Tibial nerve (tissue), 4 donors: ENCODE measurements around the gene PDK1.

ENCODE experiments used
- EP300 ChIP-seq, 2 donors: sonication (generic); formaldehyde crosslinking; IDR thresholded peaks; one replicate each; pipeline ENCODE4 v1.6.1; 2017; ENCODE audit warnings: antibody characterized with exemption in 2 of 2, mild to moderate bottlenecking in 1 of 2
- POLR2A ChIP-seq, 2 donors: fragments of 450-650 bp; IDR thresholded peaks; one replicate each; pipeline ENCODE4 v1.6.1; 2017; ENCODE audit warnings: antibody characterized with exemption in 2 of 2, mild to moderate bottlenecking in 2 of 2, moderate library complexity in 2 of 2
- TF ChIP-seq, protein P1 (sequence below), 5 experiments: fragments of 200-600 bp in 3 of 5; fragments of 450-650 bp in 2 of 5; sonication (generic) in 3 of 5; IDR thresholded peaks; one replicate each; pipeline ENCODE4 v1.5.1; 2016 to 2019; ENCODE audit warnings: antibody characterized with exemption in 5 of 5, mild to moderate bottlenecking in 3 of 5, moderate library complexity in 2 of 5

- TF ChIP-seq, protein P1, sequence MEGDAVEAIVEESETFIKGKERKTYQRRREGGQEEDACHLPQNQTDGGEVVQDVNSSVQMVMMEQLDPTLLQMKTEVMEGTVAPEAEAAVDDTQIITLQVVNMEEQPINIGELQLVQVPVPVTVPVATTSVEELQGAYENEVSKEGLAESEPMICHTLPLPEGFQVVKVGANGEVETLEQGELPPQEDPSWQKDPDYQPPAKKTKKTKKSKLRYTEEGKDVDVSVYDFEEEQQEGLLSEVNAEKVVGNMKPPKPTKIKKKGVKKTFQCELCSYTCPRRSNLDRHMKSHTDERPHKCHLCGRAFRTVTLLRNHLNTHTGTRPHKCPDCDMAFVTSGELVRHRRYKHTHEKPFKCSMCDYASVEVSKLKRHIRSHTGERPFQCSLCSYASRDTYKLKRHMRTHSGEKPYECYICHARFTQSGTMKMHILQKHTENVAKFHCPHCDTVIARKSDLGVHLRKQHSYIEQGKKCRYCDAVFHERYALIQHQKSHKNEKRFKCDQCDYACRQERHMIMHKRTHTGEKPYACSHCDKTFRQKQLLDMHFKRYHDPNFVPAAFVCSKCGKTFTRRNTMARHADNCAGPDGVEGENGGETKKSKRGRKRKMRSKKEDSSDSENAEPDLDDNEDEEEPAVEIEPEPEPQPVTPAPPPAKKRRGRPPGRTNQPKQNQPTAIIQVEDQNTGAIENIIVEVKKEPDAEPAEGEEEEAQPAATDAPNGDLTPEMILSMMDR (IDR thresholded peaks at IDR 0.05): no peak
- no peak for TF ChIP-seq POLR2A (IDR thresholded peaks at IDR 0.05)
- TF ChIP-seq EP300 (IDR thresholded peaks at IDR 0.05): no peak
These were observed 73.7 kb downstream of the PDK1 start for GRCh38 chr2:172629586-172629985.
